Activated T-cell treated with anti-CD3 and anti-CD28 coated beads, Interleukin-2, amount 50 U/mL, for 1 hour (primary cell): ENCODE results near the gene CHD2.

Experiments used
- DNase-seq: peaks from one replicate; pipeline ENCODE4 v3.0.0-alpha.2; 2020

The CHD2 gene

DNA sequence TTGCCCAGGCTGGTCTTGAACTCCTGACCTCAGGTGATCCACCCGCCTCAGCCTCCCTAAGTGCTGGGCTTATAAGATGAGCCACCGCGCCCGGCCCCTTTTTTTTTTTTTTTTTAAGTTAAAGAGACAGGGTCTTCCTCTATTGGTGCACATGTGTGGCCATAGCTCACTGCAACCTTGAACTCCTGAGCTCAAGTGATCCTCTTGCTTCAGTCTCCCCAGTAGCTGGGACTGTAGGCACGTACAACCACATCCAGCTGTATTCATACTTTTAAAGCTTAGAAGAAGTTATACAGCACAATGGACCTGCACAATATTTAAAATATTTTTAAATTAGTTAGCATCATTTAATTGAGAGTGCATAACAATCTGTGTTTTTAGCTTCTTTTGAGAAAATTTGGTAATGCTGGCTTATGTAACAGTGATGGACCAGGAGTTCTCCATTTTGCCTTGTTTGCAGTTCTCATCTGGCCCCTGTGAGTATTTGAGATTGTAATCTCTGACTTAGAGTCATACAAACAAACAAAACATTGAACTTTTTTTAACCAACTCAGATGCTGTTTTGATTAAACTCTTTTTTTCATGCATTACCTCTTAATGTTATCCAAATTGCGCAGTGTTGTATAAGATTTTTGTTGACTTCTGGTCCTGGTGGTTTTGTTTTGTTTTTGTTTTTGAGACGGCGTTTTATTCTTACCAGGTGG is 33.0 kb downstream of the CHD2 start:
- DNase-seq: no peak

DNA sequence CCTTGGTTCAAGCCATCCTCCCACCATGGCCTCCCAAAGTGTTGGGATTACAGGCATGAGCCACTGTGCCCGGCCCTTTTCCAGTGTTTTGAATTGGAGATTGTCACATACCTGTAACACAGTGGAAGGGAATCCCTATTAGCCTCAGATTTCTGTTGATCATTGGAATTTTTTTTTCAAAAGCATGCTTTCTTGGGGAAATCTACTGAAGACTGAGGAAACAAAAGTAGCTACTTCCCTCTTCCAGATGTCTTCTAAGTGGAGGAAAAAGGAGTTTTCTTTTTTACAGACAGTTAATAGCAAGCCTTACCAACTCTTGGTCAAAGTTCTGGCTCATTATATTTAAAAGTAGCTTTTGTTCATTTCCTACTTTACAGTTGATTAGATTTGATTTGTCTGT is 33.7 kb downstream of the CHD2 start:
- no peak for DNase-seq

DNA sequence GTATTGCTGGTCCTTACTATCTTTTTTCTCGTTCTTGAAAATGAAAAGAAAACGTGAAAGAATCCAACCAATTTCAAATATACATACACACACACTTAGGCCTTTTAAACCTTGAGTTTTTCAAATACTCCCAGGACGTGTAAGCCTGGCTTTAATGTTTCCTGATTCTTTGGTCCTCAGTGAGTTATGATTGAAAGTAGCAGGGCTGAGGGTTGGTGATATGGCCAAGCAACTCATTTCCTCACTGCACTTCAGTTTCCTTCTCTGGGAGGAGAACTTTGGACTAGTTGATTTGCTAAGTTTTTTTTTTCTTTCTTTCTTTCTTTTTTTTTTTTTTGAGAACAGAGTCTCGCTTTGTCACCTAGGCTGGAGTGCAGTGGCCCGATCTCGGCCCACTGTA is 34.6 kb downstream of the CHD2 start:
- DNase-seq: no peak

DNA sequence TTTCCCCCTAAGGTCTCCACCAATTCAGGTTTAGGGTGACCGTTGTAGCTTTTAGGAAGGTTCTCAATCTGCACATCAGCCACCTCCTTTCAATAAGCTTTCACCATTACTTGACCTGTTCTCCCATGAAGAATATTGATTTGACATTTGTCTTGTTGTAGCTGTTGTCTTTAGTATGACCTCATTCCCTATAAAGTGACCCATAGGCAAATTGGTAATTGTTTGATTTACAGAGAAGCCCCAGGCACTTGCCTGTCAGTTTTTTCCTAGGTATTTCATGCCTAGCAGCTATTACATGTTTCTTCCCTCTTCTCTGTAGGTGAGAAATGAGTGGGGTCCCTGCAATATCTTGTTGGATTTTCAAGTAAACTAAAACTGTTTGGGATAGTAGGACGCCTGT is 36.0 kb downstream of the CHD2 start:
- no peak for DNase-seq

DNA sequence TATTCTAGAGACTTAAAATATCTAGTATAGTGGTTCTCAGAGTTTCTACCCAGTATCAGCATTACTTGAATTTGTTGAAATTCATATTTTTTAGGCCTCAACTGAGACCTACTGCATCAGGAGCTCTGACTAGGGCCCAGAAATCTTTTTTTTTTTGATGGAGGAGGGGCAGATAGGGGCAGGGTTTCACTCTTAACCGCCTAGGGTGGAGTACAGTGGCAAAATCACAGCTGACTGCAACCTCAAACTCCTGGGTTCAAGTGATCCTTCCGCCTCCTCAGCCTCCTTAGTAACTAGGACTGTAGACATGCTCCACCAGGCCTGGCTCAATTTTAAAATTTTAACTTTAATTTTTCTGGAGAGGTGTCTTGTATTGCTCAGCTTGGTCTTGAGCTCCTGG is 36.6 kb downstream of the CHD2 start:
- DNase-seq: no peak

DNA sequence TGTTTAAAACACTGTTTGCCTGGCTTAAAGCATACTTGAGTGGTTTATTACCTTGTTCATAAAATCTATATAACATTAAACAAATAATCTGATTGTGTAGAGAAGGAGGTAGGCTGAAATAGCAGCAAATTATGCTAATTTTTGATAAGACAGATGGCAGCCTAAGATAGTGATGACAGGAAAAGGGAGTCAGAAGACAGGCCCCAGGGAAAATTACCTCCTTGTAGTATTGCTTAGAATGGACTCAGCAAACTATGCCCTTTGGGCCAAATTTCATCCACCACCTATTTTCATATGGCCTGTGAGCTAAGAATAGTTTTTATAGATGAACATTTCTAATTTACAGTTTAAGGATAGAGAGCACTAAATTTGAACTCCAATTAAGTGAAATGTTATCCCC is 37.8 kb downstream of the CHD2 start:
- DNase-seq: no peak

DNA sequence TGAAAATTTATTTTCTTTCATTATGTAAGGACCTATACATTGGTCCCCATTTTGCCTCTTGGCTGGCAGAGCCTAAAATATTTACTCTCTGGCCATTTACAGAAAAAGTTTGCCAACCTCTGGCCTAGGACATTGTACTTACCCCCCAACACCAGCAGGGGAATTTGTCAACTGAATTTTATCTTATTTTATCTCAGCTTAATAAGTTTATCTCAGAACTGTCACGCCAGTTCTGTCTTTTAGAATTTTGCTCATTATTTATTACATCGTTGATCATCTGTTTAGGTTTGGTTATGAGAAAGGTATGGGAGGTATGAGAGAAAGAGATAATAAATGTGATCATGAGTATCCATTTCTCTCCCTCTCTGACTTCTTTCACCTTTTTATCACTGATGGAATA is 38.3 kb downstream of the CHD2 start:
- DNase-seq: no peak

DNA sequence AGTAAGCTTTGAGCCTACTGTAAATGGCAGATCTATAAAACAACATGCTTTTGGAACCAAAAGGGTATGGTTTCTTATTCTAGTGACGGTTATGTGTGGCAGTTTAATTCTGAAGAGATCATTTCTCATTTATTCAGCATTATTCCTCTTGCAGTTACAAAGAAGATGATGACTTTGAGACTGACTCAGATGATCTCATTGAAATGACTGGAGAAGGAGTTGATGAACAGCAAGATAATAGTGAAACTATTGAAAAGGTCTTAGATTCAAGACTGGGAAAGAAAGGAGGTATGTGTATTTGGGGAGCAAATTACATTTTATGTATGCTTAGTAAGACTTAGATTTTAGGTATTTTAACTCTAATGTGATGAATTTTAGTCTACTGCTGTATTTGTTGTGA is 41.5 kb downstream of the CHD2 start:
- DNase-seq: no peak

DNA sequence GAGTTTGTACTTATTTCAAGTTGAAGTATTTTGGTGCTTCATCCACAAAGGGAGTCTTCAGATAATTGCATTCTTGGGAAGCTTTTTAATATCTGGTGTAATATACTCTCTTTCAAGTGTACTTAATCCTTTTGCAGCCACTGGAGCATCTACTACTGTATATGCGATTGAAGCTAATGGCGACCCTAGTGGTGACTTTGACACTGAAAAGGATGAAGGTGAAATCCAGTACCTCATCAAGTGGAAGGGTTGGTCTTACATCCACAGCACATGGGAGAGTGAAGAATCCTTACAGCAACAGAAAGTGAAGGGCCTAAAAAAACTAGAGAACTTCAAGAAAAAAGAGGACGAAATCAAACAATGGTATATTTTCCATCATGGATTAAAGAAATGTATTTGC is 42.6 kb downstream of the CHD2 start:
- DNase-seq: no peak

DNA sequence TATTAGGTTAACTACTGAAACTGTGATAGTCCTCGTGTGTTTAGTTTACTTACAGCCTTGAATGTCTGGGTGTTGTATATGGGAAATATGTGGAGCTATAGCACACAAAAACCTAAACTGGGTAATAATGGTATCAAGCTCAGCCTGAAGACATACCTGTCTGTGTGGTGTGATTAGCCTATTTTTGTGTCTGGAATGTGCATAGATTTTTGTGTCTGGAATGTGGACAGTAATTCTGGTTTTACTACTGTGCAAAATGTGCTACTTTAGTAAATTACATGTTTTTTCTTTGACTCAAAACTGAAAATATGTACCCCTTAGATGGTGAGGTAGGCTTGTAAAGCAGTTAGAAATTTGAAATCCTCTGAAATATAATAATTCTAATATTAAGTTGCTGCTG is 43.5 kb downstream of the CHD2 start:
- no peak for DNase-seq

DNA sequence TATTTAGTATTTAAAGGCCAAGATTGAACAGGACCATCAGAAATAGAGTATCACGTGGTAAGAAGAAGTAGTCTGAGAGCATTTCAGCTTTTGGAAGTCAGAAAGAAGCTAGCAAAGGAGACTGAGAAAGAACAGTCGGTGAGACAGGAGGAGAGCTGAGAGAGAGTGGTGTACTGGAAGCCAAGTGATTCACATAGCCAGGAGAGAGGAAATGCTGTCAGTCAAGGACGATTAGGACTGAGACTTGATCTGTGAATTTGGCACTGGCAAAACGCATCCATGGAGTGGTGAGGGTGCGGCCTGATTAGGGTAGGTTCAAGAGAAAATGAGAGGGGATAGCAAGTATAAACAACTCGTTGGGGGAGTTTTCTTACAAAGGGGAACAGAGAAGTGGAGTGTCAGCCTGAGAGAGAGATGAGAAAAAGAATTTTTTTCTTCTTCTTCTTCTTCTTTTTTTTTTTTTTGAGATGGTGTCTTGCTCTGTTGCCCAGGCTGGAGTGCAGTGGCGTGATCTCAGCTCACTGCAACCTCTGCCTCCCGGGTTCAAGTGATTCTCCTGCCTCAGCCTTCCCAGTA is 44.9 kb downstream of the CHD2 start:
- DNase-seq: no peak

DNA sequence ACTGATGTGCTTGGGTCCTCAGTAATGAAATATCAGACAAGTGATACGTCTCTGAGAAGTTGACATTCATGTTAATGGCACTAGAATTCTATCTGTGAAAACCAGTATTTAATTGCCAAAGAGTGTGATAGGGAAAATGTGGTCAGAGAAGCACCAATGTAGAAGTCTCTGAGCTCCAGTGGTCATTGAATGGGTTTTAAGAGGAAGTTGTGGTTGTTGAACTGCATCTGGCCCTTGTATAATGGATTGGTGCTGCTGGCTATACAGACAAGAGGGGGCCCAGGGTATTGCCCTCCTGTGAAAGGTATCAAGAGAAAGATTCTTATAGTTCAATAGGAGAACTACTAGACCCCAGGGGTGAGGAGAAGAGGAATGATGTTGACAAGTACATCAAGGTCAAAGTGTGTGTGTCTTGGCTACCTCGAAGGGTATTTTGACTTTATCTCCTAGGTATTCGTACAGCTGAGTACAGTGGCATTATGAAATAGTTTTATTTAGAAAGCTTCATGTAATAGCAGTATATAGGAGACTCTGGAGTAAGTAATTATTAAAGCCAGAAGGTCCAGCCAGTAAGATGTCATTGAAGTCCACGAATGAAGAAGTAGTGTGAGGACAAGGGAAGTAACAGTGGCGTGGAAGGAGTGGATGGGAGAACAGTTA is 47.1 kb downstream of the CHD2 start:
- DNase-seq: no peak

DNA sequence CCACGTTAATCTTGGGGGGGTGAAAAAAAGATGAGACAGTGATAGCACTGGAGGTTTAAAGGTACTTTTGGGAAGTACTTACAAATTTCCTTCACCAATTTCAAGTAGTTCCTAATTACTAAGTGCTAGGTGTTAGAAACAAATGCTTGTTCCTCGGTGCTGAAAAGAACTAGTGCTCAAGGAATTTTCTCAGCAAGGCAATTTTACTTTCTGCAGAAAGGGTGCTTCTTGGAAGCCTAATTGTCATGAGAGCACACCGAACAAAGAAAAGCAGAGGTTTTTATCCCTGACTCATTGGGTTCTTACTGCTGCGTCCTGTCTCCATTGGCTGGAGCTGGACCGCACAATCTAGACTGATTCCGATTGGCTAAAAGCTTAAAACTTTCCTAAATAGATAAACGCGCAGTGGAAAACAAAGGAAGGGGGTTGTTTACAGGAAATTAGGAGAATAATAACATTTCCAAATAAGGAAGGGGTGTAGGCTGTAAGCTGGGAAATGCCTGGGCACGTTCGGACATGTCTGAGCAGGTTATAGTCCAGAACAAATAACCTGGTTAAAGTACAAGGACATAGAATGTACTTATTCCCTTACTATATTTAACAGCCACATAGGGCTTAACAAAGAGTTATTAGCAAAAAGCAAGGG is 49.6 kb downstream of the CHD2 start:
- DNase-seq: no peak

DNA sequence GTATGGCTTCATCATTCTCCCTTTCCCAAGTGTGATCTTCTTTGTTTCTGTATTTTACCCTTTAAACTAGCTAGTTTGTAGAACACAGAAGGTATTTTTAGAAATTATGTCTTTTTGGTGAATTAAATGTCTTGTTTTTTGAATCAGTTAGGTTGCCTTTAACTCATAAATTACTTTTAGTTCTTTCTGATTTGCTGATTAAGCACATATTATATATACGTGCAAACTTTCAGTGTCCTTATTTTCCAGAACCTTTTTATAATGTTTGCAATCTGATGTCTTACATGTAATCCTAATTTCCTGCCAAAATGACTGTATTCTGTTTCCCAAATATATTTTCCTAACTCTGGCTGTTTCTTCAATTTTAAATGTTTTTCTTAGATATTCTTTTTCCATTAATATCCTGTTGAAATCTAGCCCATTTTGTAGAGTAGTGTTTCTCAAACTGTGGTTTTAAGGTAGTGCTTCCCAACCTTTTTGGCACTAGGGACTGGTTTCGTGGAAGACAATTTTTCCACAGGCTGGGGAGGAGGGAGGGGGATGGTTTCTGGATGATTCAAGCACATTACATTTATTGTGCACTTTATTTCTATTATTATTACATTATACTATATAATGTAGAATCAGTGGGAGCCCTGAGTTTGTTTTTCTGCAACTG is 51.8 kb downstream of the CHD2 start:
- DNase-seq: no peak

DNA sequence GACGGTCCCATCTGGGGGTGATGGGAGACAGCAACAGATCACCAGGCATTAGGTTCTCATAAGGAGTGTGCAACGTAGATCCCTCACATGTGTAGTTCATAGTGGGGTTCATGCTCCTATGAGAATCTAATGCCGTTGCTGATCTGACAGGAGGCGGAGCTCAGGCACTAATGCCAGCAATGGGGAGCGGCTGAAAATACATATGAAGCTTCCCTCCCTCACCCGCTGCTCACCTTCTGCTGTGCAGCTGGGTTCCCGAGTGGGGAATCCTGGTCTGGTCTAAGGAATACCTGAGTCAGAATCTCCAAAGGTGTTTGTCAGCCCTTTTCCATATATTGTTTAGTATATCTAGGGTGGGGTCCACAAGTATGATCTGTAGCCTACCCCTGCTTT is 52.3 kb downstream of the CHD2 start:
- DNase-seq: no peak

DNA sequence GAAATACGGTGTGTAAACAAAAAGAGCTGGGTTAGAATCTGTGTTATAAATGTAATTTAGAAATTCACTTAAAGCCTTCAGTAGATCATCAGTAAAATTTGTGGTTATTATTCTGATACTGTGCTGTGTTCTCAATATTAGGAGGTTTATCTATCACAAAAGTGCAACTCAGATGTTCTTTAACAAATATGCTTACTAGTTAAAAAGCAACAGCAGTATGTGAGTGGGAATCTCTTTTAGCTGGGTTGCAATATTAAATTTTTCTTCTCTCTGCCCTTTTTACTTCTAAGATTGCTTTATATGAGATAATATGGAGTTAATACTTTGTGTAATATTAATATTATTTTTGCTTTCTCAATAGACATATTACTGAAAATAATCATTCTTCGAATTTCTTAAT is 53.4 kb downstream of the CHD2 start:
- DNase-seq: no peak

DNA sequence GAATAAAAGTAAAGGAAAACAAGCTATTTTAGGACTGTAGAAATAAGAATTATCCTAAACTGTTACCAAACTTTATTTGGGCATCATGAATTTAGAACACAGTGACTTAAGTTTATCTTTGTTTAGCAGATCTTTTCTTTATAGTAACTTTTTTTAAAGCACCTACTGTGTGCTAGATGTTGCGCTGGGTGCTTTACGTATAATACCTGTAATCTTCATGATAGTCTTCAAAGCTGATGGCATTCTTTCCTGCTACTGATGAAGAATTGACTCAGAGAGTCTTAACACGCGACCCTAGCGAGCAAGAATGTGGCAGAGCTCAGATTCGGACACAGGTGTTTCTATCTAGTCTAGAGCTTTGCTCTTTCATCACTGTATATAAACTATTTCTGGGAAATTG is 53.9 kb downstream of the CHD2 start:
- no peak for DNase-seq

DNA sequence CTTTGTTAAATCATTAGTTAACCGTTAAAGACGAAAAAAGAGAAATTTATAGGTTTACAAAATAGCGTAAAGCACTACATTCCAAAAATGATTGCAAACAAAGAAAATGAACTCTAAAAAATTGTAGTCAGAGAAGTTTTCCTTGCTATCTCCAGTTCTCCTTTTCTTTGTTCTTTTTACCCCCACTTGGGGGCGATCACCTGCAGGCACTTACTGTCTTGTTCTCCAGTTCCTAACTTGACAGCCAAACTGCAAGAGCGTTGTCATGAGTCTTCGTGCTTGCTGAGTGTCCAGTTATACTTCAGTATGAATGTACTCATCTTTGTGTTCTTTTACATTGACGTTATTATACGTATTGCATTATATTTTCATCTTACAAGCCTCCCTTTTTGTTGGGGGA is 54.5 kb downstream of the CHD2 start:
- no peak for DNase-seq

DNA sequence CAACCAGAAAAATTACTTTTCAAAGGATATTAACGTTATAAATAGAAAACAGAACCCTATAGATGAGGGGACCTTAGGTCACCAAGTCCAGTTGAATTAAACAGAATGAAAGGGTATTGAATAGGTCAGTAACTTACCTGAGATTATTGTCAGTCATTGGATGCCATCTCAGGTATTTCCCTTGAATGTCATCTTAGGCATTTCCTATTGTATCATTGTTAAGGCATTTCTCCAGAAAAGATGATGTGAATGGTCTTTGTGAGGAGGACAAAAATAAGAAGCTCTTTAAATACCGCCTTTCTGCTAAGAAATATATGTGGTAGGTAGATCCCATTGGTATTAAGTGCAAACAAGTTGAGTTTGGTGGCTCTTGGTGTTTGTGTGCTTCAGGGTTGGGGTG is 55.6 kb downstream of the CHD2 start:
- DNase-seq: no peak

DNA sequence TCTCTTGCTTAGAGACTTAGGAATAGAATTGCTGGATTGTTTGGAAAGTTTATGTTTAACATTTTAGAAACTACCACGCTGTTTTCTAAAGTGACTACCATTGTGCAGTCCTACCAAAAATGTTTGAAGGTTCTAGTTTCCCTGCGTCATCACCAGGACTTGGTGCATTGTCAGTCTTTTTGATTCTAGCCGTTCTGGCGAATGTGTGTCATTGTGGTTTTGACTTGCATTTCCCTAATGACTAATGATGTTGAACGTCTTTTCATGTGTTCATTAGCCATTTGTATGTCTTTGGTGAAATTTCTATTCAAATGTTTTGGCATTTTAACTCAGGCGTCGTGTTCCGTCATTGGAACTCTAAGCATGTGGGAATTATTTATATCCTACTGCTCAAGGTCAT is 58.0 kb downstream of the CHD2 start:
- DNase-seq: no peak

DNA sequence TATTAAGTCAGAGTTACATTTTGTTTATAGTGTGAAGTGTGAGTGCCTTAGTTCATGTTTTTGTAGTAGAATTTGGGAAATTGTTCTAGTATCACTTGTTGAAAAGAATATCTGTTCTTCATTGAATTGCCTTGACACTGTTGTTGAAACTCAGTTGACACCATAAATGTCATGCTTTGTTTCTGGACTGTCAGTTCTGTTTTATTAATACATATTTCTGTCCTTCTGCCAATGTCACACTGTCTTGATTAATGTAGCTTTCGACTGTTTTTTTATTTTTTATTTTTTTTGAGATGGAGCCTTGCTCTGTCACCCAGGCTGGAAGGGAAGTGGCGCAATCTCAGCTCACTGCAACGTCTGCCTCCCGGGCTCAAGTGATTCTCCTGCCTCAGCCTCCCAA is 59.1 kb downstream of the CHD2 start:
- DNase-seq: no peak

DNA sequence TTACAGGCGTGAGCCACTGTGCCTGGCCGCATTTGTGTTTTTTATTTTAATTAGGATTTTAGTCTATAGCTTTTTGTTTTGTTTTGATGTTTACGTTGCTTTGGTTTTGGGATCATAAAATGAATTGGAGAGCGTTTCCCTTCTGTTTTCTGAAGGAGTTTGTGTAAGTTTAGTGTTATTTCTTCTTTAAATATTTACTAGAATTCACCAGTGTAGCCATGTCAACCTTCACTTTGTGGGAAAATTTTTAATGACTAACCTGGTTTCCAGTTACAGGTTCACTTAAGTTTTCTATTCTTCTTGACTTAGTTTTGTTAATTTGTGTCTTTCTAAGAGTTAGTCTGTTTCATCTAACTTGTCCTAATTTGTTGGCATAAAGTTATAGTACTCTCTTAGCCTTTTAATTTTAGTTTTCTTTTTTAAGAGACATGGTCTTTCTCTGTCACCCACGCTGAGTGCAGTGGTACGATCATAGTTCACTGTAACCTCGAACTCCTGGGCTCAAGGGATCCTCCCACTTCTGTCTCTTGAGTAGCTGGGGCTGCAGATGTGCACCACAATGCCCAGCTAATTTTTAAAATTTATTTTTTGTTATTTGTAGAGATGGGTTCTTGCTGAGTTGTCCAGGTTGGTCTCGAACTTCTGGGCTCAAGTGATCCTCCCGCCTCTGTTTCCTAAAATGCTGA is 61.0 kb downstream of the CHD2 start:
- DNase-seq: no peak

DNA sequence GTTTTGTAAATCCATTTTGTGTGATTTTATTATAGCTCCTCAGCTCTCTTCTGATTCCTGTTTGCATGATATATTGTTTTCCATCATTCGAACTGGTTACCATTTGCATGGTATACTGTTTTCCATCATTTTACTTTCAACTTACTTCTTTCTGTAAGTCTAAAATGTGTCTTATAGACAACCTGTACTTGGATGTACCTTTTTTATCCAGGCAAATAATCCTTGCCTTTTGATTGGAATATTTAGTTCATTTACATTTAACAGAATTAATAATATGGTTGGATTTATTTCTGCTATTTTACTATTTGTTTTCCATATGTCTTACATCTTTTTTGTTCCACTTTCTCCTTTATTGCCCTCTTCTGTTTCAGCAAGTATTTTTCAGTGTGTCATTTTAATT is 62.8 kb downstream of the CHD2 start:
- no peak for DNase-seq
